Stimulated activated CD8-positive, alpha-beta memory T cell treated with anti-CD3 and anti-CD28 coated beads, Interleukin-15, amount 100 ng/mL, for 4 hours (primary cell): Measurements from ENCODE around the gene PEAK3.
"Not testable (repeated sequence)": the region's sequence is repeated elsewhere in the genome, so short reads cannot be mapped to it uniquely, and the experiment has no call there.

Experiments
- DNase-seq, 2 donors: peaks; one replicate each; pipeline ENCODE4 v3.0.0-alpha.2; 2020; ENCODE audit warnings: low read depth in 2 of 2

PEAK3 gene

GRCh38 chr19:2288818-2289713 lies 7.1 kb upstream of the PEAK3 start:
- no peak for DNase-seq

- DNase-seq = no peak
Observed at GRCh38 chr19:2288338-2288817, 6.4 kb upstream of the PEAK3 start.

- DNase-seq = no peak
Observed at GRCh38 chr19:2287585-2288337, 5.8 kb upstream of the PEAK3 start.

GRCh38 chr19:2286402-2287140 lies 4.6 kb upstream of the PEAK3 start:
- no peak for DNase-seq

- DNase-seq = no peak
Observed at GRCh38 chr19:2283835-2284507, 2.0 kb upstream of the PEAK3 start.

- no peak for DNase-seq
Observed at GRCh38 chr19:2282862-2283237, 875 bp upstream of the PEAK3 start.

GRCh38 chr19:2281265-2282061 lies 512 bp downstream of the PEAK3 start:
- DNase-seq = not testable (repeated sequence)

GRCh38 chr19:2280633-2281264 lies 1.2 kb downstream of the PEAK3 start:
- no peak for DNase-seq

GRCh38 chr19:2278459-2279158 lies 3.4 kb downstream of the PEAK3 start:
- no peak for DNase-seq

- no peak for DNase-seq
Observed at GRCh38 chr19:2277138-2277537, 4.8 kb downstream of the PEAK3 start.

GRCh38 chr19:2276429-2276986 lies 5.5 kb downstream of the PEAK3 start:
- DNase-seq = no peak

GRCh38 chr19:2275588-2276428 lies 6.2 kb downstream of the PEAK3 start:
- DNase-seq = no peak

GRCh38 chr19:2274931-2275535 lies 6.9 kb downstream of the PEAK3 start:
- DNase-seq = no peak

GRCh38 chr19:2274185-2274711 lies 7.7 kb downstream of the PEAK3 start:
- DNase-seq = no peak

GRCh38 chr19:2273356-2274184 lies 8.4 kb downstream of the PEAK3 start:
- DNase-seq = no peak

GRCh38 chr19:2271234-2272103 lies 10.5 kb downstream of the PEAK3 start:
- DNase-seq = no peak
